HCT116 (cell line): ENCODE data around the gene SLC35F3. TPM values are rescaled to one million over a fixed set of nuclear protein-coding genes. Genes with fewer than 3 reads are reported as not detected.

Source experiments
- ATAC-seq: fragments of 200-7000 bp; cut with Tn5 transposase; 2 replicates; pipeline ENCODE4 v1.9.1; 2020; ENCODE audit warnings: mild to moderate bottlenecking, moderate library complexity
- BruUV-seq: library from RNA; stranded (reverse); fragments of 400-500 nt; replicated peaks from 2 replicates; lab custom pipeline; 2021; lab: Mats Ljungman, UMichigan
- CTCF ChIA-PET: fragments of 300-600 bp; sonication (Branson Sonifier 250); formaldehyde crosslinking; loops from one replicate; lab custom pipeline; 2021; ENCODE audit warnings: antibody characterized with exemption; lab: Charles Lee
- POLR2A ChIA-PET: fragments of 300-600, 350-600 bp; sonication (Branson Sonifier 250); formaldehyde crosslinking; loops from one replicate; lab custom pipeline; 2021; ENCODE audit warnings: antibody characterized with exemption; lab: Charles Lee
- RAD21 ChIA-PET, 2 experiments: fragments of 300-600 bp; sonication (Branson Sonifier 250); formaldehyde crosslinking; loops; one replicate each; lab custom pipeline; 2023; ENCODE audit warnings: low total read pairs in 2 of 2; ENCODE audit not compliant: uncharacterized antibody in 2 of 2, unreplicated experiment in 2 of 2, low non-redundant PET in 1 of 2; lab: Charles Lee
- DNase-seq: peaks from one replicate; pipeline ENCODE4 v3.0.0-alpha.2; 2010; ENCODE audit warnings: low read depth, low spot score
- H2AFZ ChIP-seq: fragments of 200-600 bp; shearing (Covaris generic), sonication (generic); 2 replicates; pipeline ENCODE4 v1.6.1; 2017; ENCODE audit warnings: low read depth, mixed run types, mixed read lengths, antibody characterized with exemption, low read length; ENCODE audit not compliant: poor library complexity, severe bottlenecking
- H3K27ac ChIP-seq: 2 replicates; pipeline ENCODE4 v1.5.1; 2012; ENCODE audit warnings: low read depth, low read length
- H3K27me3 ChIP-seq: fragments of 200-600 bp; sonication (generic); 2 replicates; pipeline ENCODE4 v1.6.1; 2016; ENCODE audit warnings: mixed run types, low read length, mixed read lengths; ENCODE audit not compliant: insufficient read depth
- H3K36me3 ChIP-seq, 2 experiments: fragments of 200-500 bp in 1 of 2; fragments of 200-600 bp in 1 of 2; sonication (Bioruptor generic) in 1 of 2; sonication (generic) in 1 of 2; 2 replicates each; pipeline versions ENCODE4 v1.5.1 to v1.6.1; 2014 to 2016; ENCODE audit warnings: low read length in 2 of 2, inconsistent platforms in 1 of 2, mixed read lengths in 1 of 2, mixed run types in 1 of 2; ENCODE audit not compliant: insufficient read depth in 2 of 2, control insufficient read depth in 1 of 2
- H3K4me1 ChIP-seq, 2 experiments: fragments of 200-600 bp in 1 of 2; sonication (generic) in 1 of 2; 2 replicates each; pipeline versions ENCODE4 v1.5.1 to v1.6.1; 2012 to 2017; ENCODE audit warnings: low read length in 2 of 2, inconsistent platforms in 1 of 2, mild to moderate bottlenecking in 1 of 2, mixed read lengths in 1 of 2, mixed run types in 1 of 2, moderate library complexity in 1 of 2; ENCODE audit not compliant: insufficient read depth in 2 of 2, control insufficient read depth in 1 of 2
- H3K4me2 ChIP-seq: fragments of 200-600 bp; sonication (generic); 2 replicates; pipeline ENCODE4 v1.6.1; 2017; ENCODE audit warnings: mixed run types, low read length, mixed read lengths
- H3K4me3 ChIP-seq, 2 experiments: fragments of 200-600 bp in 1 of 2; sonication (generic) in 1 of 2; replicated peaks in 1 of 2; 2 replicates each; pipeline ENCODE4 v1.5.1; 2011 to 2016; ENCODE audit warnings: low read length in 2 of 2, control low read depth in 1 of 2, low read depth in 1 of 2, mild to moderate bottlenecking in 1 of 2, mixed read lengths in 1 of 2, mixed run types in 1 of 2
- H3K79me2 ChIP-seq: fragments of 200-600 bp; sonication (generic); 2 replicates; pipeline ENCODE4 v1.6.1; 2017; ENCODE audit warnings: mild to moderate bottlenecking, mixed run types, low read length, moderate library complexity, mixed read lengths; ENCODE audit not compliant: insufficient read depth
- H3K9ac ChIP-seq: fragments of 200-600 bp; sonication (generic); 2 replicates; pipeline ENCODE4 v1.6.1; 2016; ENCODE audit warnings: low read length, mixed read lengths
- H3K9me2 ChIP-seq: fragments of 200-600 bp; sonication (generic), shearing (Covaris generic); 2 replicates; pipeline ENCODE4 v1.6.1; 2017; ENCODE audit warnings: mixed run types, mild to moderate bottlenecking, moderate library complexity; ENCODE audit not compliant: insufficient read depth
- H3K9me3 ChIP-seq, 2 experiments: fragments of 200-500 bp in 1 of 2; fragments of 200-600 bp in 1 of 2; sonication (Bioruptor generic) in 1 of 2; sonication (generic) in 1 of 2; 2 replicates each; pipeline ENCODE4 v1.6.1; 2014 to 2017; ENCODE audit warnings: low read length in 2 of 2, mixed read lengths in 2 of 2, inconsistent platforms in 1 of 2, low read depth in 1 of 2, mild to moderate bottlenecking in 1 of 2, mixed run types in 1 of 2, moderate library complexity in 1 of 2; ENCODE audit not compliant: control insufficient read depth in 1 of 2, insufficient read depth in 1 of 2
- H4K20me1 ChIP-seq: fragments of 200-600 bp; sonication (generic), shearing (Covaris generic); 2 replicates; pipeline ENCODE4 v1.6.1; 2017; ENCODE audit warnings: mixed run types, mild to moderate bottlenecking, moderate library complexity; ENCODE audit not compliant: insufficient read depth
- ATF3 ChIP-seq: IDR thresholded peaks from 2 replicates; pipeline ENCODE4 v1.6.1; 2012
- CBX3 ChIP-seq: IDR thresholded peaks from 2 replicates; pipeline ENCODE4 v1.6.1; 2012; ENCODE audit warnings: low read depth
- EZH2 ChIP-seq: fragments of 200-600 bp; sonication (generic); IDR thresholded peaks from 2 replicates; pipeline ENCODE4 v1.6.1; 2017; ENCODE audit warnings: antibody characterized with exemption, mixed run types
- POLR2AphosphoS5 ChIP-seq: IDR thresholded peaks from 2 replicates; pipeline ENCODE4 v1.6.1; 2011; ENCODE audit warnings: mild to moderate bottlenecking, low read depth, low read length, moderate library complexity
- SIN3A ChIP-seq: IDR thresholded peaks from 2 replicates; pipeline ENCODE4 v1.6.1; 2012; ENCODE audit warnings: low read depth
- ZFX ChIP-seq: fragments of 450-650 bp; IDR thresholded peaks from 2 replicates; pipeline ENCODE4 v1.6.1; 2017
- ZNF274 ChIP-seq: fragments of 200-500 bp; sonication (Bioruptor generic); IDR thresholded peaks from 2 replicates; pipeline ENCODE4 v1.6.1; 2014; ENCODE audit warnings: mild to moderate bottlenecking, low read depth, low read length, inconsistent platforms
- intact Hi-C: fragments of 100-400 bp; cut with micrococcal nuclease; formaldehyde crosslinking; loops from 2 replicates; pipeline ENCODE4 v1.10.0; 2022
- total RNA-seq: library from RNA; stranded (reverse); gene quantifications from one replicate; pipeline ENCODE4 v1.2.1, GENCODE V29; 2021; ENCODE audit not compliant: unreplicated experiment
- TF ChIP-seq, protein P1 (sequence below): IDR thresholded peaks from 2 replicates; pipeline ENCODE4 v1.6.1; 2012; ENCODE audit warnings: low read depth
- TF ChIP-seq, protein P2 (sequence below), 3 experiments: fragments of 200-600 bp in 1 of 3; sonication (generic) in 1 of 3; IDR thresholded peaks in 2 of 3; conservative IDR thresholded peaks in 1 of 3; 2 replicates each; pipeline ENCODE4 v1.5.1; 2012 to 2017; ENCODE audit warnings: low read depth in 2 of 3, low read length in 2 of 3, antibody characterized with exemption in 1 of 3, borderline replicate concordance in 1 of 3, control low read depth in 1 of 3, mild to moderate bottlenecking in 1 of 3, mixed read lengths in 1 of 3, mixed run types in 1 of 3, moderate library complexity in 1 of 3; ENCODE audit not compliant: insufficient read depth in 1 of 3

Gene SLC35F3
- total RNA-seq, 1 experiment from 2014 or later = 6.4 TPM

DNA sequence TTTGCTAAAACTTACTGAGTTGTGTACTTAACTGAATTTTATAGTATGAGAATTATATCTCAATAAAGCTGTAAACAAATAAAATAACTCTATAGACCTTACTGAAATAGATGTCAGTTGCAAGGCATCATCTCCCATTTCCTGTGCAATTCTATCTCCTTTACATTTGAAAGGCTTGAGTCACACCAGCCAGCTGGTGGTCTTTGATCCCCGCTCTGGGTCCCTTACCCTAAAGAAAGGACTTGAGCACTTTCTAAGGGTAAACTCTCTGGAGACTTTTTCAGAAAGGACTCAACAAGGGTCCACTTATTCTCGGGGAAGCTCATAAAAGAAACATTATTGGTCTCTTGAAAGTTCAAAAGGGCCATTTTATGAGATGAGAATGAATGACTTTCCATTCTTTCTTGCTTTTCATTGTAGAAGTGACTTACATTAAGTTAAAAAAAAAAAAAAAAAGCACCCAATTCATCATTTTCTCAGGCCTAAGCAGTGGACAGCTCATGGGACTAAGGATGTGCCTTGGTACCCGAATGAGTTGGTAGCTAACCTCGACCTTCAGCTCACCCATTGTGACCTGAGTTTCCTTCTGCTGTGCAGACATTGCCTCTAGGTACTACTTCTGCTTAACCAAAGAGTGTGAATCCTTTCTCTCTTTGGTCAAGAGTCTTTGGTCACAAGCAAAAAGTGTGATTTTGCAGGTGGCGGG lies 321.8 kb downstream of the SLC35F3 start:
- Histone ChIP-seq H3K79me2 (no peaks in the 10 kb centered on the region), H3K9ac (no peak overlapping the region), H2AFZ (no peak overlapping the region), H3K9me2 (no peaks in the 10 kb centered on the region), H4K20me1 (no peaks in the 10 kb centered on the region; the same call in 1 of the 2 replicates), H3K4me1 (no peaks in the 10 kb centered on the region), H3K27ac (no peak overlapping the region), H3K9me3 (no peaks in the 10 kb centered on the region), H3K27me3 (no peaks in the 10 kb centered on the region), H3K36me3 (no peaks in the 10 kb centered on the region), H3K4me2 (no peak overlapping the region), H3K4me3 (no peak overlapping the region)
- TF ChIP-seq SIN3A = no peak
- TF ChIP-seq, protein P1, sequence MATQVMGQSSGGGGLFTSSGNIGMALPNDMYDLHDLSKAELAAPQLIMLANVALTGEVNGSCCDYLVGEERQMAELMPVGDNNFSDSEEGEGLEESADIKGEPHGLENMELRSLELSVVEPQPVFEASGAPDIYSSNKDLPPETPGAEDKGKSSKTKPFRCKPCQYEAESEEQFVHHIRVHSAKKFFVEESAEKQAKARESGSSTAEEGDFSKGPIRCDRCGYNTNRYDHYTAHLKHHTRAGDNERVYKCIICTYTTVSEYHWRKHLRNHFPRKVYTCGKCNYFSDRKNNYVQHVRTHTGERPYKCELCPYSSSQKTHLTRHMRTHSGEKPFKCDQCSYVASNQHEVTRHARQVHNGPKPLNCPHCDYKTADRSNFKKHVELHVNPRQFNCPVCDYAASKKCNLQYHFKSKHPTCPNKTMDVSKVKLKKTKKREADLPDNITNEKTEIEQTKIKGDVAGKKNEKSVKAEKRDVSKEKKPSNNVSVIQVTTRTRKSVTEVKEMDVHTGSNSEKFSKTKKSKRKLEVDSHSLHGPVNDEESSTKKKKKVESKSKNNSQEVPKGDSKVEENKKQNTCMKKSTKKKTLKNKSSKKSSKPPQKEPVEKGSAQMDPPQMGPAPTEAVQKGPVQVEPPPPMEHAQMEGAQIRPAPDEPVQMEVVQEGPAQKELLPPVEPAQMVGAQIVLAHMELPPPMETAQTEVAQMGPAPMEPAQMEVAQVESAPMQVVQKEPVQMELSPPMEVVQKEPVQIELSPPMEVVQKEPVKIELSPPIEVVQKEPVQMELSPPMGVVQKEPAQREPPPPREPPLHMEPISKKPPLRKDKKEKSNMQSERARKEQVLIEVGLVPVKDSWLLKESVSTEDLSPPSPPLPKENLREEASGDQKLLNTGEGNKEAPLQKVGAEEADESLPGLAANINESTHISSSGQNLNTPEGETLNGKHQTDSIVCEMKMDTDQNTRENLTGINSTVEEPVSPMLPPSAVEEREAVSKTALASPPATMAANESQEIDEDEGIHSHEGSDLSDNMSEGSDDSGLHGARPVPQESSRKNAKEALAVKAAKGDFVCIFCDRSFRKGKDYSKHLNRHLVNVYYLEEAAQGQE = no peak
- TF ChIP-seq ZFX = no peak
- TF ChIP-seq CBX3 = no peak
- TF ChIP-seq ATF3 = no peak
- no peak for TF ChIP-seq POLR2AphosphoS5
- no peak for TF ChIP-seq EZH2
- TF ChIP-seq ZNF274 = no peak
- TF ChIP-seq, protein P2, sequence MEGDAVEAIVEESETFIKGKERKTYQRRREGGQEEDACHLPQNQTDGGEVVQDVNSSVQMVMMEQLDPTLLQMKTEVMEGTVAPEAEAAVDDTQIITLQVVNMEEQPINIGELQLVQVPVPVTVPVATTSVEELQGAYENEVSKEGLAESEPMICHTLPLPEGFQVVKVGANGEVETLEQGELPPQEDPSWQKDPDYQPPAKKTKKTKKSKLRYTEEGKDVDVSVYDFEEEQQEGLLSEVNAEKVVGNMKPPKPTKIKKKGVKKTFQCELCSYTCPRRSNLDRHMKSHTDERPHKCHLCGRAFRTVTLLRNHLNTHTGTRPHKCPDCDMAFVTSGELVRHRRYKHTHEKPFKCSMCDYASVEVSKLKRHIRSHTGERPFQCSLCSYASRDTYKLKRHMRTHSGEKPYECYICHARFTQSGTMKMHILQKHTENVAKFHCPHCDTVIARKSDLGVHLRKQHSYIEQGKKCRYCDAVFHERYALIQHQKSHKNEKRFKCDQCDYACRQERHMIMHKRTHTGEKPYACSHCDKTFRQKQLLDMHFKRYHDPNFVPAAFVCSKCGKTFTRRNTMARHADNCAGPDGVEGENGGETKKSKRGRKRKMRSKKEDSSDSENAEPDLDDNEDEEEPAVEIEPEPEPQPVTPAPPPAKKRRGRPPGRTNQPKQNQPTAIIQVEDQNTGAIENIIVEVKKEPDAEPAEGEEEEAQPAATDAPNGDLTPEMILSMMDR (IDR thresholded peaks at IDR 0.05 in 2 of 3, conservative IDR thresholded peaks at IDR 0.05 in 1 of 3; ENCODE audit: borderline replicate concordance in 1 of 3, insufficient read depth in 1 of 3, low read depth in 2 of 3, low read length in 2 of 3) = no peak
- ChIA-PET POLR2A (no interaction called here), CTCF (no interaction called here), RAD21 (no interaction called here)
- no peak for DNase-seq
- ATAC-seq = no peak
- intact Hi-C loops = no loop called here
- BruUV-seq = no TSS peak
